IMR-90 (cell line): ENCODE measurements around the gene RING1.

Source experiments
- BHLHE40 ChIP-seq: fragments of 150-350 bp; IDR thresholded peaks from 2 replicates; pipeline ENCODE4 v1.6.1; 2016; ENCODE audit warnings: mild to moderate bottlenecking, low read depth, low read length
- CEBPB ChIP-seq: IDR thresholded peaks from 2 replicates; pipeline ENCODE4 v1.6.1; 2012; ENCODE audit warnings: low read depth, low read length, improper control_type of control experiment
- POLR2A ChIP-seq: IDR thresholded peaks from 2 replicates; pipeline ENCODE4 v1.6.1; 2012; ENCODE audit warnings: mild to moderate bottlenecking, low read depth, low read length
- RAD21 ChIP-seq: IDR thresholded peaks from 2 replicates; pipeline ENCODE4 v1.6.1; 2012; ENCODE audit warnings: low read length, improper control_type of control experiment
- RFX5 ChIP-seq: IDR thresholded peaks from 2 replicates; pipeline ENCODE4 v1.8.0; 2012; ENCODE audit warnings: low read depth, mild to moderate bottlenecking, low read length, moderate library complexity
- SMC3 ChIP-seq: fragments of 150-350 bp; IDR thresholded peaks from 2 replicates; pipeline ENCODE4 v1.6.1; 2016; ENCODE audit warnings: low read depth, mild to moderate bottlenecking, antibody characterized with exemption, low read length, moderate library complexity
- USF2 ChIP-seq: fragments of 150-350 bp; IDR thresholded peaks from 2 replicates; pipeline ENCODE4 v1.6.1; 2017; ENCODE audit warnings: mild to moderate bottlenecking, antibody characterized with exemption, low read length, low read depth
- TF ChIP-seq, protein P1 (sequence below): conservative IDR thresholded peaks from 2 replicates; pipeline ENCODE4 v1.5.1; 2012; ENCODE audit warnings: mild to moderate bottlenecking, low read depth, low read length, improper control_type of control experiment

GRCh38 chr6:33192105-33192646 lies 16.1 kb upstream of the RING1 start, which contains the start of gene COL11A2:
- TF ChIP-seq USF2 (no peak), POLR2A (no peak), BHLHE40 (no peak), CEBPB (no peak), RAD21 (no peak), SMC3 (no peak), RFX5 (no peak)
- TF ChIP-seq, protein P1, sequence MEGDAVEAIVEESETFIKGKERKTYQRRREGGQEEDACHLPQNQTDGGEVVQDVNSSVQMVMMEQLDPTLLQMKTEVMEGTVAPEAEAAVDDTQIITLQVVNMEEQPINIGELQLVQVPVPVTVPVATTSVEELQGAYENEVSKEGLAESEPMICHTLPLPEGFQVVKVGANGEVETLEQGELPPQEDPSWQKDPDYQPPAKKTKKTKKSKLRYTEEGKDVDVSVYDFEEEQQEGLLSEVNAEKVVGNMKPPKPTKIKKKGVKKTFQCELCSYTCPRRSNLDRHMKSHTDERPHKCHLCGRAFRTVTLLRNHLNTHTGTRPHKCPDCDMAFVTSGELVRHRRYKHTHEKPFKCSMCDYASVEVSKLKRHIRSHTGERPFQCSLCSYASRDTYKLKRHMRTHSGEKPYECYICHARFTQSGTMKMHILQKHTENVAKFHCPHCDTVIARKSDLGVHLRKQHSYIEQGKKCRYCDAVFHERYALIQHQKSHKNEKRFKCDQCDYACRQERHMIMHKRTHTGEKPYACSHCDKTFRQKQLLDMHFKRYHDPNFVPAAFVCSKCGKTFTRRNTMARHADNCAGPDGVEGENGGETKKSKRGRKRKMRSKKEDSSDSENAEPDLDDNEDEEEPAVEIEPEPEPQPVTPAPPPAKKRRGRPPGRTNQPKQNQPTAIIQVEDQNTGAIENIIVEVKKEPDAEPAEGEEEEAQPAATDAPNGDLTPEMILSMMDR: no peak
